IgD-negative memory B cell (primary cell): ENCODE results near the gene NDUFC2. TPM values are rescaled to one million over a fixed set of nuclear protein-coding genes. Genes with fewer than 3 reads are reported as not detected.
"Not testable (repeated sequence)": the region's sequence is repeated elsewhere in the genome, so short reads cannot be mapped to it uniquely, and the experiment has no call there.

Experiments
- H3K27ac Mint-ChIP-seq, 3 donors: one replicate each; pipeline ENCODE4 v1.8.0; 2020 to 2022; ENCODE audit warnings: mild to moderate bottlenecking in 3 of 3, mixed read lengths in 3 of 3, moderate library complexity in 1 of 3
- H3K27me3 Mint-ChIP-seq: one replicate; pipeline ENCODE4 v1.8.0; 2021; ENCODE audit warnings: mixed read lengths
- H3K36me3 Mint-ChIP-seq: one replicate; pipeline ENCODE4 v1.8.0; 2020; ENCODE audit warnings: mild to moderate bottlenecking, mixed read lengths
- H3K4me1 Mint-ChIP-seq, 3 donors: one replicate each; pipeline ENCODE4 v1.8.0; 2020 to 2022; ENCODE audit warnings: mixed read lengths in 3 of 3, mild to moderate bottlenecking in 1 of 3
- H3K4me3 Mint-ChIP-seq, 4 donors: one replicate each; pipeline ENCODE4 v1.8.0; 2020 to 2022; ENCODE audit warnings: mild to moderate bottlenecking in 4 of 4, mixed read lengths in 4 of 4, moderate library complexity in 3 of 4
- H3K9me3 Mint-ChIP-seq, 3 donors: one replicate each; pipeline ENCODE4 v1.8.0; 2020 to 2021; ENCODE audit warnings: mixed read lengths in 3 of 3, mild to moderate bottlenecking in 1 of 3
- polyA plus RNA-seq: library from polyadenylated mRNA; unstranded; fragments of 300-500 nt; fragmentation: Illumina TruSeq; gene quantifications from one replicate; pipeline ENCODE4 v1.2.3, GENCODE V29; 2021

Gene NDUFC2
- polyA plus RNA-seq, 1 donor from 2014 or later, result 174 TPM

DNA sequence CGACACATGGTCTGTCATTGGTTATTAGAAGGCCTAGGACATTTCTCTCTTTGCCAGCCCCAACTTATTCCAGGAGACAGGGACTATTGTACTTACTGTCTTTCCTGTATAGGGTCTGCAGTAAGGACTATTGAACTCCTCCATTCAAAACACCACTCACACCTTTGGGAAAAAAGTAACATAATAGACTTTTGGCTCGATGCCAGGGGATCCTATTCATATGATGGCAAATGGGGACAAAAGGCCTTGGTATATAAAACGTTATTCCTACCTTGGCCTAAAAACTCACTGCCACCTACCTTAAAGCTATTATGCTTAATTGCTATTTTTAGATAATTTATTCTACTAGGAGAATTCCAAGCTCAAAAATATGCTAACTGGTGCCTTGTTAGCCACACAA is 6.3 kb upstream of the NDUFC2 start:
- no peaks in the 10 kb centered on the region for H3K36me3 Mint-ChIP-seq
- peaks cover 3 to 8% (median 8%) of the 10 kb centered on the region in 3 donors for H3K4me1 Mint-ChIP-seq

DNA sequence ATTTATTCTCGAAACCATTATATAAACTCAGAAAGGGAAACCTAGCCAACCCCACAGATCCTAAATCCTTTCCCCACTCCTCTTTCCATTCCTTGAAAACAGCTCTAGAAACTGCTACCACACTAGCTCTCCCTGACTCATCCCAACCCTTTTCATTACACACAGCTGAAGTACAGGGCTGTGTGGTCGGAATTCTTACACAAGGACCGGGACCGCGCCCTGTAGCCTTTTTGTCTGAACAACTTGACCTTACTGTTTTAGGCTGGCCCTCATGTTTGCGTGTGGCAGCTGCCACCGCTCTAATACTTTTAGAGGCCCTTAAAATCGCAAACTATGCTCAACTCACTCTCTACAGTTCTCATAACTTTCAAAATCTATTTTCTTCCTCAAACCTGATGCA is 4.8 kb upstream of the NDUFC2 start:
- not testable (repeated sequence) for H3K9me3 Mint-ChIP-seq, H3K36me3 Mint-ChIP-seq

More for the DNA sequence above, 6.3 kb upstream of the NDUFC2 start:
- Mint-ChIP-seq H3K27me3 (no peaks in the 10 kb centered on the region), H3K9me3 (no peaks in the 10 kb centered on the region), H3K27ac (no peak overlapping the region), H3K4me3 (no peak overlapping the region)

DNA sequence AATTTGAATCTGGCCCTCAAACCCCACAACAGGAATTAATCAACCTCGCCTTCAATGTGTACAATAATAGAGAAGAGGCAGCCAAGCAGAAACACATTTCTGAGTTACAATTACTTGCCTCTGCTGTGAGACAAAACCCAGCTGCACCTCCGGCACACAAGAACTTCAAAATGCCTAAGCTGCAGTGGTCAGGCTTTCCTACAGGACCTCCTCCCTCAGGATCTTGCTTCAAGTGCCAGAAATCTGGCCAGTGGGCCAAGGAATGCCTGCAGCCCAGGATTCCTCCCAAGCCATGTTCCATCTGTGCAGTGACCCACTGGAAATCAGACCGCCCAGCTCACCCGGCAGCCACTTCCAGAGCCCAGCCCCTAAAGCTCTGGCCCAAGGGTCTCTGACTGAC is 3.4 kb upstream of the NDUFC2 start:
- Mint-ChIP-seq H3K9me3 (no peaks in the 10 kb centered on the region), H3K4me1 (peaks cover 14 to 27% (median 18%) of the 10 kb centered on the region in 3 donors), H3K27me3 (no peaks in the 10 kb centered on the region), H3K36me3 (no peaks in the 10 kb centered on the region), H3K27ac (no peak overlapping the region), H3K4me3 (peak overlapping the region in 1 of 4 donors; percentile 9)

More for the DNA sequence above, 4.8 kb upstream of the NDUFC2 start:
- not testable (repeated sequence) for H3K4me3 Mint-ChIP-seq, H3K27ac Mint-ChIP-seq, H3K27me3 Mint-ChIP-seq
- H3K4me1 Mint-ChIP-seq, result peaks cover 5 to 16% (median 12%) of the 10 kb centered on the region in 3 donors

- peaks cover 18 to 32% (median 24%) of the 10 kb centered on the region in 3 donors for H3K4me1 Mint-ChIP-seq
- no peaks in the 10 kb centered on the region for H3K9me3 Mint-ChIP-seq
- H3K4me3 Mint-ChIP-seq, result peak overlapping the region in 1 of 4 donors; percentile 54
- no peaks in the 10 kb centered on the region for H3K36me3 Mint-ChIP-seq
- no peak overlapping the region for H3K27ac Mint-ChIP-seq
- no peaks in the 10 kb centered on the region for H3K27me3 Mint-ChIP-seq
Measured at GRCh38 chr11:78082146-78082545, 2.5 kb upstream of the NDUFC2 start.

- Mint-ChIP-seq H3K27ac (no peak overlapping the region), H3K27me3 (no peaks in the 10 kb centered on the region), H3K9me3 (no peaks in the 10 kb centered on the region), H3K36me3 (no peaks in the 10 kb centered on the region), H3K4me1 (peaks cover 22 to 36% (median 28%) of the 10 kb centered on the region in 3 donors), H3K4me3 (peak overlapping the region in 3 of 4 donors; percentile 37 to 63 (median 54))
Measured at GRCh38 chr11:78081583-78081982, 1.9 kb upstream of the NDUFC2 start.

- Mint-ChIP-seq H3K27ac (peak overlapping the region in 1 of 3 donors; percentile 21), H3K4me1 (peaks cover 25 to 39% (median 29%) of the 10 kb centered on the region in 3 donors), H3K4me3 (peak overlapping the region in 3 of 4 donors; percentile 37 to 94 (median 63)), H3K36me3 (no peaks in the 10 kb centered on the region), H3K27me3 (no peaks in the 10 kb centered on the region), H3K9me3 (no peaks in the 10 kb centered on the region)
Measured at GRCh38 chr11:78080818-78081495, 1.3 kb upstream of the NDUFC2 start.

- peaks cover 30 to 43% (median 34%) of the 10 kb centered on the region in 3 donors for H3K4me1 Mint-ChIP-seq
- H3K27me3 Mint-ChIP-seq, result no peaks in the 10 kb centered on the region
- peak overlapping the region; percentile 11 to 95 (median 78) for H3K27ac Mint-ChIP-seq
- H3K9me3 Mint-ChIP-seq, result no peaks in the 10 kb centered on the region
- H3K4me3 Mint-ChIP-seq, result peak overlapping the region in 3 of 4 donors; percentile 94 to 97 (median 95)
- H3K36me3 Mint-ChIP-seq, result no peaks in the 10 kb centered on the region
Measured at GRCh38 chr11:78080084-78080817, 589 bp upstream of the NDUFC2 start.

- Mint-ChIP-seq H3K27ac (peak overlapping the region in 2 of 3 donors; percentile 11 to 97), H3K4me1 (peaks cover 35 to 48% (median 35%) of the 10 kb centered on the region in 3 donors), H3K9me3 (no peaks in the 10 kb centered on the region), H3K27me3 (no peaks in the 10 kb centered on the region), H3K4me3 (peak overlapping the region in 3 of 4 donors; percentile 94 to 97 (median 95)), H3K36me3 (no peaks in the 10 kb centered on the region)
Measured at GRCh38 chr11:78078218-78079167, 1.2 kb downstream of the NDUFC2 start.

DNA sequence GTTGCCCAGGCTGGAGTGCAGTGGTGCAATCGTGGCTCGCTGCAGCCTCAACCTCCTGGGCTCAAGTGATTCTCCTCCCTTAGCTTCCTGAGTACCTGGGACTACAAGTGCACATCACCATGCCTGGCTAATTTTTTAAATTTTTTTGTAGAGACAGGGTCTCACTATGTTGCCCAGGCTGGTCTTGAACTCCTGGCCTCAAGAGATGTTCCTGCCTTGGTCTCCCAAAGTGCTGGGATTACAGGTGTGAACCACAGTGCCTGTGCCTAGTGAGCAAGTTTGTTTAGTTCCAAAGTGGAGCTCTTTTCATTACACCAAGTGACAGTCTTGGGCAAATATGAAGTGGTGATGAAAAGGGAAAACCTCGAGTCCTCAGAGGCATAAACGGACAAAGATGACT is 2.1 kb downstream of the NDUFC2 start:
- not testable (repeated sequence) for H3K36me3 Mint-ChIP-seq, H3K27me3 Mint-ChIP-seq, H3K9me3 Mint-ChIP-seq
- H3K4me1 Mint-ChIP-seq, result peaks cover 36 to 48% (median 38%) of the 10 kb centered on the region in 3 donors
- peak overlapping the region in 1 of 3 donors; percentile 97 for H3K27ac Mint-ChIP-seq
- peak overlapping the region in 3 of 4 donors; percentile 94 to 97 (median 95) for H3K4me3 Mint-ChIP-seq

DNA sequence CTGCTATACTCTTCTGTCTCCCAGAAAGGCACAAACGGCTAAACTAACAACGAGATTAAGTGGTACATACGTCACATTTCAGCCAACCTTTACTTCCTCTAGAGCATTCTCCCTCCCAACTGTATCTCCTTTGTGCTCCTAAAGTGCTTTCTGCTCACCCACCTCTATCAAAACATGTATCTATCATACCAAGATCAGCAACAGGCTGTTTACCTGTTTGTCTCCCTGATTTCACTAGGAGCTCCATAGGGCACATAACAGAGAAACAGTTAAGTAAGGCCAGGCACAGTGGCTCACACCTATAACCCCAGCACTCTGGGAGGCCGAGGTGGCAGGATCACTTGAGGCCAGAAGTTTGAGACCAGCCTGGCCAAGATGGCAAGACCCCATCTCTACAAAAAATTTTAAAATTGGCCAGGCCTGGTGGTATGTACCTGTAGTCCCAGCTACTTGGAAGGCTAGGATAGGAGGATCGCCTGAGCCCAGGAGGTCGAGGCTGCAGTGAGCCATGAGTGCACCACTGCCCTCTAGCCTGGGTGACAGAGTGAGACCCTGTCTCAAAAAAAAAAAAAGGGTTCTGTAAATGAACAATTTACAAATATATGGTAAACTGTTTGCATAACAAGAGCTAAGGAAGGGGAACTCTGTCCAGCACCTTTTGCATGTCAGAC is 2.8 kb downstream of the NDUFC2 start:
- H3K4me1 Mint-ChIP-seq, result peaks cover 37 to 47% (median 39%) of the 10 kb centered on the region in 3 donors
- H3K36me3 Mint-ChIP-seq, result no peaks in the 10 kb centered on the region
- no peaks in the 10 kb centered on the region for H3K9me3 Mint-ChIP-seq
- H3K4me3 Mint-ChIP-seq, result peak overlapping the region in 3 of 4 donors; percentile 9 to 27 (median 18)
- peak overlapping the region in 1 of 3 donors; percentile 1 for H3K27ac Mint-ChIP-seq
- H3K27me3 Mint-ChIP-seq, result no peaks in the 10 kb centered on the region

GRCh38 chr11:78074756-78075155 is 4.9 kb downstream of the NDUFC2 start:
- peaks cover 32 to 37% (median 33%) of the 10 kb centered on the region in 3 donors for H3K4me1 Mint-ChIP-seq
- no peak overlapping the region for H3K27ac Mint-ChIP-seq
- H3K9me3 Mint-ChIP-seq, result no peaks in the 10 kb centered on the region
- H3K27me3 Mint-ChIP-seq, result no peaks in the 10 kb centered on the region
- peak overlapping the region in 1 of 4 donors; percentile 5 for H3K4me3 Mint-ChIP-seq
- H3K36me3 Mint-ChIP-seq, result no peaks in the 10 kb centered on the region

- Mint-ChIP-seq H3K4me1 (peaks cover 16 to 24% (median 20%) of the 10 kb centered on the region in 3 donors), H3K9me3 (no peaks in the 10 kb centered on the region), H3K27me3 (no peaks in the 10 kb centered on the region), H3K27ac (no peak overlapping the region), H3K4me3 (peak overlapping the region in 1 of 4 donors; percentile 46), H3K36me3 (no peaks in the 10 kb centered on the region)
Measured at GRCh38 chr11:78072455-78072854, 7.2 kb downstream of the NDUFC2 start.

DNA sequence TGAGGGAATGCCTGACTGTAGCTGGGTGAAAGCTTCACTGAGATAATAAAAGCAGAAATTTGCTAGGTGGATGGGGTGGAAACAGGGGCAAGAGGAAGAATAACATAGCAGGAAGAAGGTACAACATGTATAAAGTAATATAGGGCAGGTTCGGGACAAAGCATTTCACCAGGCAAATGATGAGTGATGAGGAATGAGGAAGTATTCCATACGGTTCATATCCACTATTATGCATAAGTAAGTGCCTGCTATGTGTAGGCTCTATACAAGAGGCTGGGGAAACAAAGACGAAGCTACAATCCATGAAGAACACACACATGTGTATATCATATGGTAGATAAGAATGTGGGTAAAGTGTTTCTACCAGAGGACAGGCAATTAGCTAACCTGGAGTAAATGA is 7.9 kb downstream of the NDUFC2 start:
- Mint-ChIP-seq H3K27ac (peak overlapping the region in 1 of 3 donors; percentile 16), H3K27me3 (no peaks in the 10 kb centered on the region), H3K4me1 (peaks cover 14 to 22% (median 17%) of the 10 kb centered on the region in 3 donors), H3K9me3 (no peaks in the 10 kb centered on the region), H3K4me3 (no peak overlapping the region), H3K36me3 (peaks cover under 1% of the 10 kb centered on the region)

DNA sequence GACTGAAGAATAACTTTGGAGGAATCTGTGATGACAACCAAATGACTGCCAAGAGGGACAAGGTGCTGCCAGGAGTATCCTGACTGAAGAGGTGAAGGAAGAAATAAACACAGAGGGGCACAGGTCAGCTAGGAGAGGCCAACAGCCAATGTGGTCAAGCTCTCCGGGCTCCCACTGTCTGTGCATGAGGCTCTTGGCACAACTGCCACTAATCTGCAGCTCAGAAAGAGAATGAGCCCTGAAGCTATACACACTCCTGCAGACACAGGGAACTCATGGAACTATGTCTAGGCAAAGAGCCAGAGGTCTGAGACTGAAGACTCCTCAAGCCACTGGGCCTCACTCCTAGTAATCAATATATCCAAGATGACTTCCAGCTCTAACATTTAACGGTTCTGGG is 9.0 kb downstream of the NDUFC2 start:
- Mint-ChIP-seq H3K4me1 (peaks cover 6 to 14% (median 12%) of the 10 kb centered on the region in 3 donors), H3K27ac (no peak overlapping the region), H3K4me3 (no peak overlapping the region), H3K36me3 (peaks cover 1% of the 10 kb centered on the region), H3K9me3 (no peaks in the 10 kb centered on the region), H3K27me3 (no peaks in the 10 kb centered on the region)
